ENCODE measurements around the gene CNN2.
"Not testable (repeated sequence)": the region's sequence is repeated elsewhere in the genome, so short reads cannot be mapped to it uniquely, and the experiment has no call there.

The CNN2 gene

GRCh38 chr19:1012334-1012733, 14.1 kb upstream of the CNN2 start:
- DNase-seq, result no peak

- no peak for DNase-seq
Measured at GRCh38 chr19:1013218-1013617, 13.2 kb upstream of the CNN2 start.

- DNase-seq, result no peak
Measured at GRCh38 chr19:1014161-1015060, 12.0 kb upstream of the CNN2 start.

GRCh38 chr19:1015061-1015781, 11.2 kb upstream of the CNN2 start:
- no peak for DNase-seq

- no peak for DNase-seq
Measured at GRCh38 chr19:1015782-1016646, 10.4 kb upstream of the CNN2 start.

- DNase-seq, result no peak
Measured at GRCh38 chr19:1016647-1017114, 9.7 kb upstream of the CNN2 start.

- DNase-seq, result no peak
Measured at GRCh38 chr19:1017115-1017905, 9.1 kb upstream of the CNN2 start.

GRCh38 chr19:1017906-1018305, 8.5 kb upstream of the CNN2 start:
- no peak for DNase-seq

- DNase-seq, result no peak
Measured at GRCh38 chr19:1018393-1018792, 8.0 kb upstream of the CNN2 start.

GRCh38 chr19:1018932-1019615, 7.3 kb upstream of the CNN2 start:
- no peak for DNase-seq

GRCh38 chr19:1019616-1019961, 6.8 kb upstream of the CNN2 start:
- DNase-seq, result no peak

- peak; percentile 53 to 58 for DNase-seq
Measured at GRCh38 chr19:1019980-1020867, 6.2 kb upstream of the CNN2 start.

GRCh38 chr19:1020868-1021425, 5.5 kb upstream of the CNN2 start, which contains the start of gene TMEM259:
TMEM259 (minus strand) TSS chr19:1021123; CDS start chr19:1020996, 127 bp downstream.
- DNase-seq, result peak; percentile 98

GRCh38 chr19:1023883-1024188, 2.6 kb upstream of the CNN2 start:
- not testable (repeated sequence) for DNase-seq

- not testable (repeated sequence) for DNase-seq
Measured at GRCh38 chr19:1025080-1025479, 1.3 kb upstream of the CNN2 start.

- DNase-seq, result peak; percentile 60
Measured at GRCh38 chr19:1026783-1027649, 608 bp downstream of the CNN2 start.

GRCh38 chr19:1027650-1028061, 1.2 kb downstream of the CNN2 start:
- DNase-seq, result peak in 1 of 2 experiments; percentile 53

- peak; percentile 56 to 67 for DNase-seq
Measured at GRCh38 chr19:1028062-1028926, 1.9 kb downstream of the CNN2 start.
